DOHH2 (cell line): ENCODE results near the gene ENOX1.

Experiments used
- H3F3A ChIP-seq: fragments of 200-600 bp; sonication (generic), shearing (Covaris generic); 2 replicates; pipeline ENCODE4 v1.6.0; 2016; ENCODE audit warnings: antibody characterized with exemption, mild to moderate bottlenecking; ENCODE audit not compliant: control insufficient read depth, insufficient read depth
- H3K27ac ChIP-seq: fragments of 200-600 bp; sonication (generic); 2 replicates; pipeline ENCODE4 v1.5.1; 2014; ENCODE audit warnings: low read depth, mild to moderate bottlenecking, low read length, moderate library complexity
- H3K27me3 ChIP-seq: fragments of 200-600 bp; sonication (generic); 2 replicates; pipeline ENCODE4 v1.6.1; 2014; ENCODE audit warnings: mild to moderate bottlenecking, low read length, mixed read lengths; ENCODE audit not compliant: control insufficient read depth
- H3K36me3 ChIP-seq: fragments of 200-600 bp; sonication (generic); 2 replicates; pipeline ENCODE4 v1.6.1; 2014; ENCODE audit warnings: mild to moderate bottlenecking, low read length, moderate library complexity, mixed read lengths; ENCODE audit not compliant: control insufficient read depth
- H3K4me1 ChIP-seq: fragments of 200-600 bp; sonication (generic); 2 replicates; pipeline ENCODE4 v1.6.1; 2014; ENCODE audit warnings: mild to moderate bottlenecking, low read length, mixed read lengths; ENCODE audit not compliant: control insufficient read depth
- H3K4me2 ChIP-seq: fragments of 200-600 bp; sonication (generic); 2 replicates; pipeline ENCODE4 v1.6.0; 2014; ENCODE audit warnings: mild to moderate bottlenecking, low read length, moderate library complexity
- H3K4me3 ChIP-seq: fragments of 200-600 bp; sonication (generic); 2 replicates; pipeline ENCODE4 v1.5.1; 2014; ENCODE audit warnings: mild to moderate bottlenecking, low read length, mixed read lengths
- H3K79me2 ChIP-seq: fragments of 200-600 bp; sonication (generic); 2 replicates; pipeline ENCODE4 v1.6.1; 2014; ENCODE audit warnings: mild to moderate bottlenecking, low read length, mixed read lengths; ENCODE audit not compliant: control insufficient read depth
- H3K9me2 ChIP-seq: fragments of 200-600 bp; sonication (generic); replicated peaks from 2 replicates; pipeline ENCODE4 v1.6.1; 2014; ENCODE audit warnings: mild to moderate bottlenecking, low read length, mixed read lengths; ENCODE audit not compliant: control insufficient read depth
- H3K9me3 ChIP-seq: fragments of 200-600 bp; sonication (generic); 2 replicates; pipeline ENCODE4 v1.6.1; 2014; ENCODE audit warnings: antibody characterized with exemption, low read length, mixed read lengths; ENCODE audit not compliant: control insufficient read depth, insufficient read depth
- H4K20me1 ChIP-seq: fragments of 200-600 bp; sonication (generic); 2 replicates; pipeline ENCODE4 v1.6.0; 2014; ENCODE audit warnings: low read depth, mild to moderate bottlenecking, antibody characterized with exemption, low read length, moderate library complexity; ENCODE audit not compliant: control insufficient read depth, insufficient read depth
- CTCF ChIP-seq: fragments of 200-600 bp; sonication (generic); IDR thresholded peaks from one replicate; pipeline ENCODE4 v1.5.1; 2014; ENCODE audit warnings: antibody characterized with exemption, mild to moderate bottlenecking, low read depth, low read length; ENCODE audit not compliant: poor library complexity, severe bottlenecking
- EZH2phosphoT487 ChIP-seq: fragments of 200-600 bp; sonication (generic); IDR thresholded peaks from 2 replicates; pipeline ENCODE4 v1.6.1; 2017; ENCODE audit warnings: borderline replicate concordance, mild to moderate bottlenecking, antibody characterized with exemption, low read length, moderate library complexity, mixed read lengths

The ENOX1 gene

GRCh38 chr13:43684963-43685725 is 101.6 kb downstream of the ENOX1 start:
- Histone ChIP-seq H3K27ac (no peak overlapping the region), H3K27me3 (no peaks in the 10 kb centered on the region), H3K36me3 (no peaks in the 10 kb centered on the region), H3K4me2 (no peak overlapping the region), H3K4me3 (no peak overlapping the region), H3K4me1 (no peaks in the 10 kb centered on the region), H3K9me3 (no peaks in the 10 kb centered on the region), H3K79me2 (no peaks in the 10 kb centered on the region), H3F3A (no peaks in the 10 kb centered on the region), H3K9me2 (no peaks in the 10 kb centered on the region), H4K20me1 (no peaks in the 10 kb centered on the region)
- no peak for TF ChIP-seq CTCF
- no peak for TF ChIP-seq EZH2phosphoT487

- TF ChIP-seq EZH2phosphoT487 (no peak), CTCF (no peak)
- no peaks in the 10 kb centered on the region for H3K9me2 ChIP-seq
- H3K4me2 ChIP-seq = no peak overlapping the region
- no peak overlapping the region for H3K4me3 ChIP-seq
- H3F3A ChIP-seq = no peaks in the 10 kb centered on the region
- no peaks in the 10 kb centered on the region for H3K27me3 ChIP-seq
- H3K79me2 ChIP-seq = no peaks in the 10 kb centered on the region
- no peaks in the 10 kb centered on the region for H3K4me1 ChIP-seq
- H3K36me3 ChIP-seq = no peaks in the 10 kb centered on the region
- no peak overlapping the region for H3K27ac ChIP-seq
- no peaks in the 10 kb centered on the region for H4K20me1 ChIP-seq
- no peaks in the 10 kb centered on the region for H3K9me3 ChIP-seq
Observed at GRCh38 chr13:43682701-43683100, 104.1 kb downstream of the ENOX1 start.

- H3K4me3 ChIP-seq = no peak overlapping the region
- TF ChIP-seq CTCF = no peak
- TF ChIP-seq EZH2phosphoT487 = no peak
- H3K4me1 ChIP-seq = no peaks in the 10 kb centered on the region
- H3K4me2 ChIP-seq = no peak overlapping the region
- H3K9me2 ChIP-seq = no peaks in the 10 kb centered on the region
- H3K36me3 ChIP-seq = no peaks in the 10 kb centered on the region
- no peaks in the 10 kb centered on the region for H4K20me1 ChIP-seq
- no peak overlapping the region for H3K27ac ChIP-seq
- H3K9me3 ChIP-seq = no peaks in the 10 kb centered on the region
- H3F3A ChIP-seq = no peaks in the 10 kb centered on the region
- no peaks in the 10 kb centered on the region for H3K79me2 ChIP-seq
- no peaks in the 10 kb centered on the region for H3K27me3 ChIP-seq
Observed at GRCh38 chr13:43676320-43676719, 110.5 kb downstream of the ENOX1 start.

GRCh38 chr13:43675577-43675976 is 111.2 kb downstream of the ENOX1 start:
- Histone ChIP-seq H3K4me2 (no peak overlapping the region), H3K9me2 (no peaks in the 10 kb centered on the region), H3K79me2 (no peaks in the 10 kb centered on the region), H3K9me3 (no peaks in the 10 kb centered on the region), H3K4me3 (no peak overlapping the region), H3K27me3 (no peaks in the 10 kb centered on the region), H4K20me1 (no peaks in the 10 kb centered on the region), H3K4me1 (no peaks in the 10 kb centered on the region), H3F3A (no peaks in the 10 kb centered on the region), H3K27ac (no peak overlapping the region), H3K36me3 (no peaks in the 10 kb centered on the region)
- TF ChIP-seq EZH2phosphoT487 (no peak), CTCF (no peak)
